Dedifferentiated amniotic fluid mesenchymal stem cell (primary cell): ENCODE data around the gene CBARP.

Experiments
- DNase-seq: peaks from one replicate; pipeline ENCODE4 v3.0.0-alpha.2; 2016; ENCODE audit errors: extremely low spot score

Gene CBARP

GRCh38 chr19:1238369-1239303 is 831 bp upstream of the CBARP start:
- DNase-seq = no peak

GRCh38 chr19:1237027-1237659 is 662 bp downstream of the CBARP start:
- DNase-seq = no peak

DNA sequence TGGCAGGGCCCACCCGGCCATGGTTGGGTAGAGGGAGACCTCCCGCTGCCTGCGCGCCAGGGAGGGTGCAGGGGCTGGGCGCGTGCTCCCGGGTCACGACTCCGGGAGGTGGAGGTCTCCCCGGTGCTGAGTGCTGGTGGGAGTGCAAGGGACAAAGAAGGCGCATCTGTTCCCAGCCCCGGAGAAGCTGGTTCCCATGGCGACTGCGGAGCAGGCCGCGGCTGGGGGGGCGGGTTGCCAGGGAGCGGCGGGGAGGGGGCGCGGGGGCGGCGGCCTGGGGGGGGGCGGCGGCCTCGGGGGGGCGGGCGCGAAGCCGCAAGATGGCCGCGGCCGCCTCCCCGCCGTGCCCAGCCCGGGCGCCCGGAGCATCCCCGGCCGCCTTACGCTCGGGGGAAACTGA is 1.2 kb downstream of the CBARP start:
- DNase-seq = no peak

DNA sequence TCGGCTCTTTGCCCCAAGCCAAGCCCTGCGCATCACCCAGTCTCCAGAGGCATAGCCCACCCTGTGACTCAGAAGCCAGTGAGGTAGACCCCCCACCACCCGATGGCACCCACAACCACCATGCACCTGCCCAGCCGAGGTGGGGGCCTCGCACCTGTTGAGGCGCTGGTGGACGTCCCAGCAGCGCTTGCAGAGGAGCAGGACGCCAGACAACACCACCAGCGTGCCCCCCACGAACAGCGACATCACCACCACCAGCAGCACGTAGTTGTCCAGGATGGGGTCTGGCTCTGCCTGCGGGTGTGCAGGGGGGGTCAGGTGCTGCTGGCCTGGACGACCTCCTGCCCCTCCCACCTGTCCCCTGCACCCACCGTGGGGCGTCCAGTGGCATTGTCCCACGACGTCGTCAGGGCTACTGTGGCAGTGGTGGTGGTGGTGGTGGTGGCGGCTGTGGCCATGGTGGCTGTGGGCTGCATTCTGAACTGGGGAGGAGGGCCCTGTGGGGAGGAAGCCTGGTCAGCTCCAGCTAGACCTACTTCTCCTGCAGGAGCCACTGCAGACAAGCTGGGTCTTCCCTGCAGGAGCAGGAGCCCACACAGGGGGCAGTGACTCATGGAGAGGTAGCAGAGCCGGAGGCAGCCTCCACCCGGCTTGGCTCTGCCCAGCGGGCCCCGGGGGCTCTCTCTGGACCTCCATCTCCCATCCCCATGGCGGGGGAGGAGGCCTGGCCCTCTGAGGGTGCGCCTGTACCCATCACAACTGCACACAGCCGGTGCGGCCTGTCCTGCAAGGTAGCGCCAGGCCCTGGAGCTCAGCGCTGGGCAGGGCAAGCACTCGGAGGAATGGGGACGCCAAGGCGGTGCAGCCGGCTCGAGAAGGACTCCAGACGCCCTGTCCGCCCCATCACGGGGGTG is 1.9 kb downstream of the CBARP start:
- no peak for DNase-seq

DNA sequence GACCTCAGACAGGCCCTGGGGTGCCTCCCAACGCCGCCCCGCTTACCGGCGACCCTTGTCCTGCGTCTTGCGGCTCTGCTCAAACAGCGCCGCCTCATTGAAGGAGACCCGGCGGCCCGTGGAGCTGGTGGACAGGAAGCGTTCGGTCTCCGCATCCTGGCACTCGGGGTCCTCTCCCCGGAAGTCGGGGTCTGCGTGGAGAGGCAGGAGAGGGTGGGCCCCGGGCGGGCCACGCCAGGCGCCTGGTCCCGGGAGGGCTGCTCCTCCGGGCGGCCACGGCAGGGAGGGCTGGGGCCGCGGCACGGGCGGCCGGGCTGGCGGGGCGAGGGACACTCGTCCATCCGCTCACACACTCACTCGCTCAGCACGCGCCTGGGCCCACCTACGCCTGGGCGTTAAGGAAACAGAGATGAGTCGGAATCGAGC is 2.8 kb downstream of the CBARP start:
- no peak for DNase-seq

GRCh38 chr19:1234051-1234954 is 3.5 kb downstream of the CBARP start:
- DNase-seq = no peak

DNA sequence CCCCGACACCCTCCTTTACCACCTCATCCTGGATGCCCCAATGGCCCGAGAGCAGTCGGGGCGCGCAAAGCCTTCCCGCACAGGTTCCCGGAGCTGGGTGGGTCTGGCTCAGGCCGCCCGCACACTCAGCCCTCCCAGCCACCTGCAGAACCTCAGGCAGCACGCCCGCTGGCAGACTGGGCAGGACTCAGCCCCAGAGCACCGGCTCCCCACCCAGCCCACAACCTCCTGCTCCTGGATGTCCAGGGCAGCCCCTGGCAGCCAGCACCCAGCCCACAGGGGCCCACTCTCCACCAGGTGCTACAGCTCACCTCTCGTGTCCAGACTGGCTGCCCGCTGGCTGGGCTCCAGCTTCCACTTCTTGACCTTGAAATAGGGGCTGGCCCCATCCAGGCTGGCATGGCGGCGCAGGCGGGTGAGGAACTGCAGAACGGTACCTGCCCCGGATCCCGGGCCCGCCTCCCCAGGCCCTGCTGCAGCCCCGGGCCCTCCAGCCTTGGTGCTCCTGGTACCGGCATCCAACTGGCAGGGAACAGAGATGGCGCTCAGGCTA is 4.6 kb downstream of the CBARP start:
- DNase-seq = no peak

DNA sequence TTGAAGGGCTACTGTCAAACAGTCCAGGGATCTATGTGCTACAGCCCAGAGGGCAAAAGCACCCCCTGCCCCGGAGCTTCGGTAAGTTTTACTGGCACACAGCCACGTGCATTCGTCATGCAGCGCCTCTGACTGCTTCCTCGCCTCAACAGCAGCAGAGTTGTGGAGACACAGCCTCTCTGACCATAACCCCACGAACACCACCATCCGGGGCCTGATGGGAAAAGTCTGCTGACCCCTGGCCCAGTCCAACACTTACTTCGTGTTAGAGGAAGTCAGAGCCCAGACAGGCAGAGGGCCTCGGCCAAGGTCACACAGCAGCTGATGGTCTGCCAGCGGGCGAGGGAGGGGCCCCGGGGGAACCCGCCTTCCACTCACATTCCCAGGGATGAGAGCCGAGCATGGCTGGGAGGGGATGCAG is 5.1 kb downstream of the CBARP start:
- no peak for DNase-seq

DNA sequence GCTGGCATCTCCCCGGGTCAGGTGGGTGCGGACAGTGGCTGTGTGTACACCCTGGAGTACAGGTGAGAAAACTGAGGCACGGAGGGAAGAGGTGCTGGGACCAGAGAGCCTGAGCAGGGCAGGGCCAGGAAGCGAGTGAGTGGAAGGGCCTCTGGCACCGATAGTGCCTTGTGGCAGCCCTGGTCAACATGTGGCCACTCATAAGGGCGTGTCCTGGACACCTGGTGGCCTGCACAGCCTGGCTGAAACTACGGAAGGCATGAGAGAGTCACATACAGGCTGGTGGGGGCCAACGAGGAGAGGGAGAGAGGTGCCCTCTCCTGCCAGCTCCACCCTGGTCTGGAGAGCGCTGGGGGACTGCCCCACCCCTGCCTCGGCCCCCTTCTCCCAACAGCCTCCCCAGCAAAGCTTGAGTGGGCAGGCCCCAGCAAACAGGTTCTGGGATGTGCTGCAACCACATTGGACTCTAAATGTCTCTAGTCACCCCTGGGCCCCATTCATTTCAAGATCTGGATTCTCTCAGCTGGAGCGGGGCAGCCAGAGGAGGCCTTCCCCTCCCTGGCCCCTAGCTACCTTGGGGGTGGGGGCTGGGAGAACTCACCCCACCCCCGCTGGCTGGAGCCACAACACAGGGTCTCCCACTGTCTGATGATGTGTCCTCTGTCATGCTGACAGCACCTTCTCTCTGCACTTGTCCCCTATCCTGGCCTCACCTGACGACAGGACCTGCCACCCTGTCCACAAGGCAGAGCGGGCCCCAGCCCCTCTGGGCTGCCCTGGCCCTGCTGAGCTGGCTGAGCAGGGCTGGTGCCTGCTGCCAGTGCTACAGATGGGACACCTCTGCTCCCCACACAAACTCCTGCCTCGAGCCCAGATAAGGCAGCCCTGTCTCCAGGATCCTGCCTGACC is 5.8 kb downstream of the CBARP start:
- no peak for DNase-seq

GRCh38 chr19:1230783-1231489 is 6.9 kb downstream of the CBARP start:
- DNase-seq = no peak

DNA sequence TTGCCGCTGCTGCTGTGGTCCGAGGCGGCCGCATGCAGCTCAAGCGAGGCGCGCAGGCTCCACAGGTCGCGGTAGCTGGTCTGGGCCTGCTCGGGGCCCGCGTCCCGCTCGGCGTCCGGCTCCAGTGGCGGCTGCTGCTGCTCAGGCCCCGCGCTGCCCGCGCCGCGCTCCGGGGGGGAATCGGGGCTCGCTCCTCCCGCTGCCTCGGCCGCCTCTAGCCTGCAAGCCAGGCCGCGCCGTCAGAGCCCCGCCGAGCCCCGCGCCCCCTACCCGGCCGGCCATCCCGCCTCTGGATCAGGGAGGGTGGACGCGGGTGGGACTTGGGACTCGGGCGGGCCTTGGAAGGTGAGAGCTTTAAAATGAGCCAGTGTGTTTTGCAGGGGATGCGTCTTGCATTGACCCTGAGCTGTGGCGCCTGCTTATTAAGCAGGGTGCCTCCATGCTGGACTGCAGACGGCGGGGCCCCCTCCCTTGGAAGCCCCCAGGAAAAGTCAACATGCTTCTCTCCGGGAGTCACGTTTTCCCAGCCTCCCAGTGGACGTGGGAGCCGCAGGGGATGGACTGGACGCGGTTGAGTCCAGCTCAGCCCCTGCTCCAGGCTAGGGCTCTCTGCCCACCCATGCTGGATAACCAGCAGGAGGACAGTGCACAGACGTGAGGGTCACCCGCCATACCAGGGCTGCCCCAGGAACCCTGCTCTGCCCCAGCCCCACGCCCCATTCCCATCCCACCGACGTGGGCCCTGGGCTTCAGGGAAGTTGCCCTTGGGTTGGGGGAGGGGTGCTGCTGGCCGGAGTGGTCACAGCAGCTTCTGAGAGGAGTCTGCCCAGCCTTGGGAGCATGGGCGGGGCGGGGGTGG is 7.7 kb downstream of the CBARP start:
- no peak for DNase-seq

DNA sequence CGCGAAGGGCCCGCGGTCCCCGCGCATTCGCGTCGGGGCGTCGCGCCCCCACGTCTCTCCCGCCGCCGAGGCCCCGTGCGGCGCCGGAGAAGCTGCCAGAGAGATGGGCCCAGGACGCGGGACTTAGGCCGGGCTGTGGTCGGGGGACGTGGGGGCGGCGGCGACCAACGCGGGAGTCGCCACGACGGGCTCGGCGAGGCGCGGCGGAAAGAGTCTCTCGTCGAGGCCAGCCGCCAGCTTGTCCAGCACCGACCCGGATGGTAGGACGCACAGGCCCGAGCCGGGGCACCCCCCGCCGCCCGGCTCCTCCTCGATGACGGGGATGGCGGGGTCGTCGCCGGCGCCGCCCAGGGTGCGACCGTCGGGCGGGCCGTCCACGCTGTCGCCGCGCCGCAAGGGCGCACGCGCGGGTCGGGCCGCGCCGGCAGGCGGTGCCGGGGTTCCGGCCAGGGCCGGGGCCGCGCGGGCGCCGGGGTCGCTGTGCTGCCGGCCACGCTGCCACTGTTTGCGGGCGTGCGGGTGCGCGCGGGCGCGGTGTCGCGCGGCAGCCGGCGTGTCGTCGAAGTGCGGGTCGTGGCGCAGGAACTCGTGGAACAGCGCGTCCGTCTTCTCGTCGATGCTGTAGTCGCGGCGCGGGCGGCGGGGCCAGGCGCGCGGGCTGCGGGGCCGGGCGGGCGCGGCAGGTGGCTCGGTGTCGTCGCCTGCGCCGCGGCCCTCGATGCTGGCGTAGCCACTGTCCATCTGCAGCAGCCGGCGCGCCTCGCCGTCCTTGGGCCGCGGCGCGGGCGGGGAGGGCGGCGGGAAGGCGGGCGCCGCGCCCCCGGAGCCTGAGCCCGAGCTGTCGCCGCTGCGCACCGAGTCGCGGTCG is 8.5 kb downstream of the CBARP start:
- DNase-seq = no peak

GRCh38 chr19:1228161-1228957 is 9.4 kb downstream of the CBARP start:
- DNase-seq = no peak

DNA sequence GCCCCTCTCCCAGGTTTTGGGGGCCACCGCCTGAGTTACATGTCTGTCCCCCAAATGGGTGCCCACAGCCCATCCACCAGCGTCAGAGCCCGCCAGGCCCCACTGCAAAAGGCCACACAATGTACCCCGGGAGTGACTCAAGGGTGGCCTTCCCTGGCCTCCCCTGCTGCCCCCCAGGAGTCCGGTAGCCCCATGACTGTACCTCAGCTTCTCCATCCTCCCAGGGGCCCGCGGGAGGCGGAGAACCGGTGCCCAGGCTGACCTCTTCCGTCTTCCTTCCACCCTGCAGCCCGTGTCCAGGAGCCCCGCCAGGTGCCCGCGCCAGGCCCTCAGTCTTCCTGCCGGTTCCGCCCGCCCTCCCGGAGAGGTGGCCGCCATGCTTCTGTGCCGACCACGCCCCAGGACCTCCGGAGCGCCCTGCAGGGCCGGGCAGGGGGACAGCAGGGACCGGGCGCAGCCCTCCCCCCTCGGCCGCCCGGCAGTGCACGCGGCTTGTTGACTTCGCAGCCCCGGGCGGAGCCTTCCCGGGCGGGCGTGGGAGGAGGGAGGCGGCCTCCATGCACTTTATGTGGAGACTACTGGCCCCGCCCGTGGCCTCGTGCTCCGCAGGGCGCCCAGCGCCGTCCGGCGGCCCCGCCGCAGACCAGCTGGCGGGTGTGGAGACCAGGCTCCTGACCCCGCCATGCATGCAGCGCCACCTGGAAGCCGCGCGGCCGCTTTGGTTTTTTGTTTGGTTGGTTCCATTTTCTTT is 10.3 kb downstream of the CBARP start:
- no peak for DNase-seq

- no peak for DNase-seq
Observed at GRCh38 chr19:1226522-1227303, 11.1 kb downstream of the CBARP start.
